ENCODE results near the gene SMAD9. TPM values are rescaled to one million over a fixed set of nuclear protein-coding genes. Genes with fewer than 3 reads are reported as not detected.

The SMAD9 gene
- total RNA-seq, 1 experiment from 2014 or later, result 1.1 TPM

DNA sequence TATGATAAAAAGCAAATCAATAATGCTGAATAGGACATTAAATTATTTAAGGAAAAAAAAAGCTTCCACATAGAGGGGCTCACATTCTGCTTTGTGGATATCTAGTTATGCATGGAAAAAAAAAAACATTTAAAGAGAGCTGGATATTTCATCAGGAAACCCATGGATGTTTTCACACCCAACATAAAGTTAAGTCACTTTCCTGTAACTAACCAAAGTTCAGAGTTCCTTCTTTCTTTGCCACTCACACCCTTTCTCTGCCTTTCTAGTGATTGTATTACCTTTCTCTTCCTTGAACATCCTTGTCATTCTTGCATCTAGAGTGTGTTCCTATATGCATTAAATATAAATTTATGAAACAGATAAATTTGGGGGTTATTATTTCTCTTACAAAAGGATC is 53.8 kb downstream of the SMAD9 start:
- peaks cover 5% of the 10 kb centered on the region; the same call in 1 of the 2 replicates for H3K4me1 ChIP-seq (ENCODE audit: insufficient read depth, low read length)
- no peak overlapping the region for H2BK20ac ChIP-seq (ENCODE audit: low read depth, low read length, poor library complexity, severe bottlenecking)
- H3K4ac ChIP-seq (ENCODE audit: low read depth, low read length), result no peak overlapping the region
- Mint-ChIP-seq H3K27ac (no peak overlapping the region), H3K4me1 (peaks cover 20 to 26% of the 10 kb centered on the region in 2 experiments), H3K36me3 (ENCODE audit: insufficient read depth in 1 of 3, low read depth in 3 of 3) (no peaks in the 10 kb centered on the region; a peak in 1 of 7 replicates), H3K4me3 (no peak overlapping the region), H3K27me3 (ENCODE audit: low read depth) (peaks cover 1% of the 10 kb centered on the region; the same call in 1 of the 2 replicates), H3K9me3 (no peaks in the 10 kb centered on the region)
- H2BK12ac ChIP-seq (ENCODE audit: insufficient read length, low read depth, low read length), result no peak overlapping the region
- TF ChIP-seq, protein P1, sequence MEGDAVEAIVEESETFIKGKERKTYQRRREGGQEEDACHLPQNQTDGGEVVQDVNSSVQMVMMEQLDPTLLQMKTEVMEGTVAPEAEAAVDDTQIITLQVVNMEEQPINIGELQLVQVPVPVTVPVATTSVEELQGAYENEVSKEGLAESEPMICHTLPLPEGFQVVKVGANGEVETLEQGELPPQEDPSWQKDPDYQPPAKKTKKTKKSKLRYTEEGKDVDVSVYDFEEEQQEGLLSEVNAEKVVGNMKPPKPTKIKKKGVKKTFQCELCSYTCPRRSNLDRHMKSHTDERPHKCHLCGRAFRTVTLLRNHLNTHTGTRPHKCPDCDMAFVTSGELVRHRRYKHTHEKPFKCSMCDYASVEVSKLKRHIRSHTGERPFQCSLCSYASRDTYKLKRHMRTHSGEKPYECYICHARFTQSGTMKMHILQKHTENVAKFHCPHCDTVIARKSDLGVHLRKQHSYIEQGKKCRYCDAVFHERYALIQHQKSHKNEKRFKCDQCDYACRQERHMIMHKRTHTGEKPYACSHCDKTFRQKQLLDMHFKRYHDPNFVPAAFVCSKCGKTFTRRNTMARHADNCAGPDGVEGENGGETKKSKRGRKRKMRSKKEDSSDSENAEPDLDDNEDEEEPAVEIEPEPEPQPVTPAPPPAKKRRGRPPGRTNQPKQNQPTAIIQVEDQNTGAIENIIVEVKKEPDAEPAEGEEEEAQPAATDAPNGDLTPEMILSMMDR (conservative IDR thresholded peaks at IDR 0.05), result no peak
- no peak overlapping the region for H3K14ac ChIP-seq (ENCODE audit: insufficient read depth, low read length)
- no peaks in the 10 kb centered on the region for H4K20me1 ChIP-seq (ENCODE audit: control insufficient read depth, insufficient read depth, insufficient read length)
- H2AFZ ChIP-seq (ENCODE audit: low read length), result no peak overlapping the region
- no peak overlapping the region for H2BK15ac ChIP-seq (ENCODE audit: low read depth, low read length)
- H3K23ac ChIP-seq (ENCODE audit: insufficient read length, low read depth, low read length), result no peak overlapping the region
- H4K8ac ChIP-seq (replicated peaks; ENCODE audit: insufficient read length, low read depth, low read length), result no peak overlapping the region
- H2BK120ac ChIP-seq (ENCODE audit: low read depth, low read length, poor library complexity, severe bottlenecking), result no peak overlapping the region
- H3K4me2 ChIP-seq (ENCODE audit: insufficient read depth, insufficient read length, low read length), result no peak overlapping the region
- H3K9ac ChIP-seq (ENCODE audit: extremely low read depth, insufficient read length, low read length), result no peak overlapping the region
- H3K9me3 ChIP-seq (ENCODE audit: control insufficient read depth, low read depth, low read length), result no peaks in the 10 kb centered on the region
- DNase-seq, result no peak
- H4K5ac ChIP-seq (ENCODE audit: insufficient read length, low read depth, low read length), result no peak overlapping the region
- H3K27me3 ChIP-seq (ENCODE audit: insufficient read depth, low read length), result no peaks in the 10 kb centered on the region
- no peak overlapping the region for H4K91ac ChIP-seq (ENCODE audit: insufficient read length, low read depth, low read length)
- no peak overlapping the region for H3K27ac ChIP-seq (ENCODE audit: insufficient read length, low read depth, low read length)
- no peak overlapping the region for H3K56ac ChIP-seq (ENCODE audit: insufficient read length, low read depth, low read length)
- no peak overlapping the region for H2AK5ac ChIP-seq (ENCODE audit: insufficient read length, low read length)
- no peak overlapping the region for H3K18ac ChIP-seq (ENCODE audit: insufficient read length, low read depth, low read length)
- H3K23me2 ChIP-seq (ENCODE audit: insufficient read length, low read depth, low read length, poor library complexity, severe bottlenecking), result no peaks in the 10 kb centered on the region
- no peaks in the 10 kb centered on the region for H3K79me1 ChIP-seq (ENCODE audit: insufficient read depth, low read depth, low read length, poor library complexity, severe bottlenecking)
- no peak overlapping the region for H2BK5ac ChIP-seq (ENCODE audit: insufficient read length, low read length)
- no peak overlapping the region for H3T11ph ChIP-seq (ENCODE audit: low read length)
- H3K79me2 ChIP-seq (ENCODE audit: insufficient read depth, low read length), result no peaks in the 10 kb centered on the region
